ENCODE measurements around the gene PSMD1.
A peak's percentile ranks its signal among the peaks of the same experiment; 100 is the strongest.

The PSMD1 gene

GRCh38 chr2:231163011-231163410 lies 106.3 kb downstream of the PSMD1 start:
- Histone ChIP-seq H3K9me3 (ENCODE audit: control insufficient read depth in 1 of 2, low read length in 2 of 2) (no peaks in the 10 kb centered on the region), H3K4me3 (ENCODE audit: low read depth in 1 of 2, low read length in 2 of 2) (no peak overlapping the region), H3K36me3 (ENCODE audit: control insufficient read depth in 1 of 2, insufficient read depth in 2 of 2, low read length in 2 of 2) (peaks cover 31 to 41% of the 10 kb centered on the region in 2 donors), H3K4me1 (ENCODE audit: control insufficient read depth in 1 of 2, insufficient read depth in 2 of 2, low read length in 2 of 2) (peaks cover 9 to 11% of the 10 kb centered on the region in 2 donors), H3K27me3 (ENCODE audit: low read depth, low read length) (no peaks in the 10 kb centered on the region), H3K27ac (ENCODE audit: low read length) (no peak overlapping the region)

- Histone ChIP-seq H3K27me3 (ENCODE audit: low read depth, low read length) (no peaks in the 10 kb centered on the region), H3K36me3 (ENCODE audit: control insufficient read depth in 1 of 2, insufficient read depth in 2 of 2, low read length in 2 of 2) (peaks cover 31 to 39% of the 10 kb centered on the region in 2 donors), H3K4me1 (ENCODE audit: control insufficient read depth in 1 of 2, insufficient read depth in 2 of 2, low read length in 2 of 2) (peaks cover 9 to 11% of the 10 kb centered on the region in 2 donors), H3K9me3 (ENCODE audit: control insufficient read depth in 1 of 2, low read length in 2 of 2) (no peaks in the 10 kb centered on the region), H3K4me3 (ENCODE audit: low read depth in 1 of 2, low read length in 2 of 2) (no peak overlapping the region), H3K27ac (ENCODE audit: low read length) (no peak overlapping the region)
These were observed 106.9 kb downstream of the PSMD1 start for GRCh38 chr2:231163414-231164095.

- Histone ChIP-seq H3K9me3 (ENCODE audit: control insufficient read depth in 1 of 2, low read length in 2 of 2) (no peaks in the 10 kb centered on the region), H3K36me3 (ENCODE audit: control insufficient read depth in 1 of 2, insufficient read depth in 2 of 2, low read length in 2 of 2) (peaks cover 42 to 46% of the 10 kb centered on the region in 2 donors)
These were observed 111.2 kb downstream of the PSMD1 start for GRCh38 chr2:231167745-231168459.

GRCh38 chr2:231168460-231169139 lies 111.9 kb downstream of the PSMD1 start:
- no peaks in the 10 kb centered on the region for H3K4me1 ChIP-seq (ENCODE audit: control insufficient read depth in 1 of 2, insufficient read depth in 2 of 2, low read length in 2 of 2)
- H3K27me3 ChIP-seq (ENCODE audit: low read depth, low read length): no peaks in the 10 kb centered on the region
- peaks cover 42 to 46% of the 10 kb centered on the region in 2 donors for H3K36me3 ChIP-seq (ENCODE audit: control insufficient read depth in 1 of 2, insufficient read depth in 2 of 2, low read length in 2 of 2)
- H3K9me3 ChIP-seq (ENCODE audit: control insufficient read depth in 1 of 2, low read length in 2 of 2): no peaks in the 10 kb centered on the region
- H3K4me3 ChIP-seq (ENCODE audit: low read depth in 1 of 2, low read length in 2 of 2): no peak overlapping the region
- H3K27ac ChIP-seq (ENCODE audit: low read length): no peak overlapping the region

More at GRCh38 chr2:231167745-231168459, 111.2 kb downstream of the PSMD1 start:
- no peak overlapping the region for H3K4me3 ChIP-seq (ENCODE audit: low read depth in 1 of 2, low read length in 2 of 2)
- H3K27me3 ChIP-seq (ENCODE audit: low read depth, low read length): no peaks in the 10 kb centered on the region
- no peaks in the 10 kb centered on the region for H3K4me1 ChIP-seq (ENCODE audit: control insufficient read depth in 1 of 2, insufficient read depth in 2 of 2, low read length in 2 of 2)
- H3K27ac ChIP-seq (ENCODE audit: low read length): no peak overlapping the region

GRCh38 chr2:231169488-231169887 lies 112.8 kb downstream of the PSMD1 start:
- H3K9me3 ChIP-seq (ENCODE audit: control insufficient read depth in 1 of 2, low read length in 2 of 2): no peaks in the 10 kb centered on the region
- H3K36me3 ChIP-seq (ENCODE audit: control insufficient read depth in 1 of 2, insufficient read depth in 2 of 2, low read length in 2 of 2): peaks cover 40 to 44% of the 10 kb centered on the region in 2 donors
- no peaks in the 10 kb centered on the region for H3K27me3 ChIP-seq (ENCODE audit: low read depth, low read length)
- peak overlapping the region; percentile 1 for H3K27ac ChIP-seq (ENCODE audit: low read length)
- H3K4me3 ChIP-seq (ENCODE audit: low read depth in 1 of 2, low read length in 2 of 2): no peak overlapping the region
- H3K4me1 ChIP-seq (ENCODE audit: control insufficient read depth in 1 of 2, insufficient read depth in 2 of 2, low read length in 2 of 2): peaks cover 0 to 4% of the 10 kb centered on the region in 2 donors

GRCh38 chr2:231170055-231170454 lies 113.4 kb downstream of the PSMD1 start:
- Histone ChIP-seq H3K27ac (ENCODE audit: low read length) (no peak overlapping the region), H3K4me3 (ENCODE audit: low read depth in 1 of 2, low read length in 2 of 2) (no peak overlapping the region), H3K27me3 (ENCODE audit: low read depth, low read length) (no peaks in the 10 kb centered on the region), H3K36me3 (ENCODE audit: control insufficient read depth in 1 of 2, insufficient read depth in 2 of 2, low read length in 2 of 2) (peaks cover 40 to 41% of the 10 kb centered on the region in 2 donors), H3K4me1 (ENCODE audit: control insufficient read depth in 1 of 2, insufficient read depth in 2 of 2, low read length in 2 of 2) (peaks cover 0 to 5% of the 10 kb centered on the region in 2 donors), H3K9me3 (ENCODE audit: control insufficient read depth in 1 of 2, low read length in 2 of 2) (no peaks in the 10 kb centered on the region)

GRCh38 chr2:231172025-231172424 lies 115.4 kb downstream of the PSMD1 start:
- H3K36me3 ChIP-seq (ENCODE audit: control insufficient read depth in 1 of 2, insufficient read depth in 2 of 2, low read length in 2 of 2): peaks cover 24 to 38% of the 10 kb centered on the region in 2 donors
- H3K4me1 ChIP-seq (ENCODE audit: control insufficient read depth in 1 of 2, insufficient read depth in 2 of 2, low read length in 2 of 2): peaks cover 0 to 5% of the 10 kb centered on the region in 2 donors
- no peaks in the 10 kb centered on the region for H3K9me3 ChIP-seq (ENCODE audit: control insufficient read depth in 1 of 2, low read length in 2 of 2)
- H3K27ac ChIP-seq (ENCODE audit: low read length): no peak overlapping the region
- no peaks in the 10 kb centered on the region for H3K27me3 ChIP-seq (ENCODE audit: low read depth, low read length)
- H3K4me3 ChIP-seq (ENCODE audit: low read depth in 1 of 2, low read length in 2 of 2): no peak overlapping the region

GRCh38 chr2:231174211-231174651 lies 117.6 kb downstream of the PSMD1 start:
- H3K36me3 ChIP-seq (ENCODE audit: control insufficient read depth in 1 of 2, insufficient read depth in 2 of 2, low read length in 2 of 2): peaks cover 17 to 30% of the 10 kb centered on the region in 2 donors
- peak overlapping the region; percentile 5 for H3K27ac ChIP-seq (ENCODE audit: low read length)
- no peaks in the 10 kb centered on the region for H3K9me3 ChIP-seq (ENCODE audit: control insufficient read depth in 1 of 2, low read length in 2 of 2)
- H3K27me3 ChIP-seq (ENCODE audit: low read depth, low read length): no peaks in the 10 kb centered on the region
- peaks cover 0 to 5% of the 10 kb centered on the region in 2 donors for H3K4me1 ChIP-seq (ENCODE audit: control insufficient read depth in 1 of 2, insufficient read depth in 2 of 2, low read length in 2 of 2)
- H3K4me3 ChIP-seq (ENCODE audit: low read depth in 1 of 2, low read length in 2 of 2): no peak overlapping the region

- Histone ChIP-seq H3K4me1 (ENCODE audit: control insufficient read depth in 1 of 2, insufficient read depth in 2 of 2, low read length in 2 of 2) (peaks cover 0 to 7% of the 10 kb centered on the region in 2 donors), H3K27ac (ENCODE audit: low read length) (no peak overlapping the region), H3K36me3 (ENCODE audit: control insufficient read depth in 1 of 2, insufficient read depth in 2 of 2, low read length in 2 of 2) (peaks cover 8 to 21% of the 10 kb centered on the region in 2 donors), H3K4me3 (ENCODE audit: low read depth in 1 of 2, low read length in 2 of 2) (no peak overlapping the region), H3K9me3 (ENCODE audit: control insufficient read depth in 1 of 2, low read length in 2 of 2) (no peaks in the 10 kb centered on the region), H3K27me3 (ENCODE audit: low read depth, low read length) (no peaks in the 10 kb centered on the region)
These were observed 119.4 kb downstream of the PSMD1 start for GRCh38 chr2:231176066-231176465.

GRCh38 chr2:231177156-231178025 lies 120.7 kb downstream of the PSMD1 start:
- no peaks in the 10 kb centered on the region for H3K27me3 ChIP-seq (ENCODE audit: low read depth, low read length)
- H3K36me3 ChIP-seq (ENCODE audit: control insufficient read depth in 1 of 2, insufficient read depth in 2 of 2, low read length in 2 of 2): peaks cover 5 to 12% of the 10 kb centered on the region in 2 donors
- peaks cover 0 to 12% of the 10 kb centered on the region in 2 donors for H3K4me1 ChIP-seq (ENCODE audit: control insufficient read depth in 1 of 2, insufficient read depth in 2 of 2, low read length in 2 of 2)
- no peak overlapping the region for H3K27ac ChIP-seq (ENCODE audit: low read length)
- no peaks in the 10 kb centered on the region for H3K9me3 ChIP-seq (ENCODE audit: control insufficient read depth in 1 of 2, low read length in 2 of 2)
- H3K4me3 ChIP-seq (ENCODE audit: low read depth in 1 of 2, low read length in 2 of 2): no peak overlapping the region

Data from muscle layer of duodenum (tissue), 2 donors.